ENCODE results near the gene KCNK15.

DNA sequence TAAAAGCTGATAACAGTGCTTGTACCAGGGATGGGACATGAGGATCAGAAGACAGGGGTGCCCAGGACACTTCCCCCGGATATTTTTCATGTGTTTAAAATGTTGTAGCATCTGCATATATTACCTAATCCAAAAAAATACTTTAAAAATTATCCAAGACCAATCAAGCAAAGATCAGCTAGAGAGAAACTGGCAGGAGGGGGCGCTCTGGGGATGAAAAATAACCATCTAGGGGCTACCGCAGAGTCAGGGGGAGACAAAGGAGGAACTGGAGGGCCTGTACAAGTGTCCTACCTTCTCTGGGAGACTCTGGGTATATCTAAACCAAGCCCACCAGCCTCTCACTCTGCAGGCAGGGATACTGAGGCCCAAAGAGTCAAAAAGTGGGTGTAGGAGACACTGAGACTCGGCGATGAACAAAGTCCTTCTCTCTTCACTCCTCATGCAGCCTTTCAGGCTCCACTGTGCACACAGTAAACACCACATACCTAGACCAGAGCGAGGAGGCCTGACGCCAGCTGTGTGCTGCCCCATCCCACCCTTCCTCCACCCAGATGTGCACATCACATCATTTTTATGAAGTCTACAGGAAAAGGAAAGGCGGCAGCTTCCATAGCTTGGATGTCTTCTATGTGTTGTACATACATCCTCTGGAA lies 54.9 kb downstream of the KCNK15 start:
- TF ChIP-seq, protein P1, sequence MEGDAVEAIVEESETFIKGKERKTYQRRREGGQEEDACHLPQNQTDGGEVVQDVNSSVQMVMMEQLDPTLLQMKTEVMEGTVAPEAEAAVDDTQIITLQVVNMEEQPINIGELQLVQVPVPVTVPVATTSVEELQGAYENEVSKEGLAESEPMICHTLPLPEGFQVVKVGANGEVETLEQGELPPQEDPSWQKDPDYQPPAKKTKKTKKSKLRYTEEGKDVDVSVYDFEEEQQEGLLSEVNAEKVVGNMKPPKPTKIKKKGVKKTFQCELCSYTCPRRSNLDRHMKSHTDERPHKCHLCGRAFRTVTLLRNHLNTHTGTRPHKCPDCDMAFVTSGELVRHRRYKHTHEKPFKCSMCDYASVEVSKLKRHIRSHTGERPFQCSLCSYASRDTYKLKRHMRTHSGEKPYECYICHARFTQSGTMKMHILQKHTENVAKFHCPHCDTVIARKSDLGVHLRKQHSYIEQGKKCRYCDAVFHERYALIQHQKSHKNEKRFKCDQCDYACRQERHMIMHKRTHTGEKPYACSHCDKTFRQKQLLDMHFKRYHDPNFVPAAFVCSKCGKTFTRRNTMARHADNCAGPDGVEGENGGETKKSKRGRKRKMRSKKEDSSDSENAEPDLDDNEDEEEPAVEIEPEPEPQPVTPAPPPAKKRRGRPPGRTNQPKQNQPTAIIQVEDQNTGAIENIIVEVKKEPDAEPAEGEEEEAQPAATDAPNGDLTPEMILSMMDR (IDR thresholded peaks at IDR 0.05): no peak
- TF ChIP-seq POLR2A (IDR thresholded peaks at IDR 0.05): no peak
